ENCODE data around the gene DDR1. TPM values are rescaled to one million over a fixed set of nuclear protein-coding genes. Genes with fewer than 3 reads are reported as not detected.
A peak's percentile ranks its signal among the peaks of the same experiment; 100 is the strongest.

DDR1 gene
- total RNA-seq, 1 donor from 2014 or later = 154 TPM

- TF ChIP-seq CTCF (IDR thresholded peaks at IDR 0.05; ENCODE audit: unreplicated experiment) = peak; percentile 53
- DNase-seq (ENCODE audit: low spot score, unreplicated experiment) = peak; percentile 65
- peaks cover 9% of the 10 kb centered on the region for H3K4me1 Mint-ChIP-seq (ENCODE audit: low read depth)
- no peaks in the 10 kb centered on the region for H3K9me3 Mint-ChIP-seq (ENCODE audit: low read depth)
- peaks cover 16% of the 10 kb centered on the region for H3K27me3 Mint-ChIP-seq
- H3K4me3 Mint-ChIP-seq (ENCODE audit: low read depth) = no peak overlapping the region
- H3K27ac Mint-ChIP-seq = peak overlapping the region; percentile 84
- H3K36me3 Mint-ChIP-seq (ENCODE audit: insufficient read depth) = no peaks in the 10 kb centered on the region
Observed at GRCh38 chr6:30942338-30943060, 58.2 kb downstream of the DDR1 start.

GRCh38 chr6:30944051-30944450 is 59.7 kb downstream of the DDR1 start:
- peaks cover 17% of the 10 kb centered on the region for H3K27me3 Mint-ChIP-seq
- no peak overlapping the region for H3K4me3 Mint-ChIP-seq (ENCODE audit: low read depth)
- peaks cover 8% of the 10 kb centered on the region for H3K4me1 Mint-ChIP-seq (ENCODE audit: low read depth)
- no peak for TF ChIP-seq CTCF (IDR thresholded peaks at IDR 0.05; ENCODE audit: unreplicated experiment)
- DNase-seq (ENCODE audit: low spot score, unreplicated experiment) = no peak
- H3K9me3 Mint-ChIP-seq (ENCODE audit: low read depth) = no peaks in the 10 kb centered on the region
- H3K36me3 Mint-ChIP-seq (ENCODE audit: insufficient read depth) = no peaks in the 10 kb centered on the region
- no peak overlapping the region for H3K27ac Mint-ChIP-seq

GRCh38 chr6:30945281-30945680 is 61.0 kb downstream of the DDR1 start:
- no peak overlapping the region for H3K27ac Mint-ChIP-seq
- DNase-seq (ENCODE audit: low spot score, unreplicated experiment) = no peak
- H3K27me3 Mint-ChIP-seq = peaks cover 19% of the 10 kb centered on the region
- H3K36me3 Mint-ChIP-seq (ENCODE audit: insufficient read depth) = no peaks in the 10 kb centered on the region
- H3K9me3 Mint-ChIP-seq (ENCODE audit: low read depth) = no peaks in the 10 kb centered on the region
- H3K4me1 Mint-ChIP-seq (ENCODE audit: low read depth) = peaks cover 5% of the 10 kb centered on the region
- no peak overlapping the region for H3K4me3 Mint-ChIP-seq (ENCODE audit: low read depth)
- no peak for TF ChIP-seq CTCF (IDR thresholded peaks at IDR 0.05; ENCODE audit: unreplicated experiment)

GRCh38 chr6:30947231-30947630 is 62.9 kb downstream of the DDR1 start:
- TF ChIP-seq CTCF (IDR thresholded peaks at IDR 0.05; ENCODE audit: unreplicated experiment) = no peak
- peaks cover 3% of the 10 kb centered on the region for H3K9me3 Mint-ChIP-seq (ENCODE audit: low read depth)
- peaks cover 31% of the 10 kb centered on the region for H3K27me3 Mint-ChIP-seq
- peaks cover 3% of the 10 kb centered on the region for H3K4me1 Mint-ChIP-seq (ENCODE audit: low read depth)
- H3K27ac Mint-ChIP-seq = no peak overlapping the region
- no peak overlapping the region for H3K4me3 Mint-ChIP-seq (ENCODE audit: low read depth)
- no peak for DNase-seq (ENCODE audit: low spot score, unreplicated experiment)
- H3K36me3 Mint-ChIP-seq (ENCODE audit: insufficient read depth) = no peaks in the 10 kb centered on the region

GRCh38 chr6:30948811-30949210 is 64.5 kb downstream of the DDR1 start:
- no peak for DNase-seq (ENCODE audit: low spot score, unreplicated experiment)
- Mint-ChIP-seq H3K4me1 (ENCODE audit: low read depth) (no peaks in the 10 kb centered on the region), H3K36me3 (ENCODE audit: insufficient read depth) (no peaks in the 10 kb centered on the region), H3K27me3 (peaks cover 42% of the 10 kb centered on the region), H3K27ac (no peak overlapping the region), H3K4me3 (ENCODE audit: low read depth) (no peak overlapping the region), H3K9me3 (ENCODE audit: low read depth) (peaks cover 3% of the 10 kb centered on the region)
- TF ChIP-seq CTCF (IDR thresholded peaks at IDR 0.05; ENCODE audit: unreplicated experiment) = no peak

Small RNAs within 50 kb of the gene (microRNA-seq; reads per million reads assigned to microRNA genes)
- 1.8 reads per million for gene MIR4640 (ENCODE audit: borderline number of aligned reads, unreplicated experiment)

Other genes with a start within 250 kb of the DDR1 start
- gene C6orf136, start 237.4 kb upstream of the DDR1 start, total RNA-seq = 18.8 and 19.5 TPM in 2 replicates
- 30.0 and 31.0 TPM in 2 replicates for gene DHX16, start 211.5 kb upstream of the DDR1 start, total RNA-seq
- 22.5 and 25.4 TPM in 2 replicates for gene PPP1R18, start 197.9 kb upstream of the DDR1 start, total RNA-seq
- gene NRM, start 193.5 kb upstream of the DDR1 start, total RNA-seq = 35.5 and 37.9 TPM in 2 replicates
- gene MDC1, start 167.2 kb upstream of the DDR1 start, total RNA-seq = 58.5 and 67.6 TPM in 2 replicates
- gene TUBB, start 164.2 kb upstream of the DDR1 start, total RNA-seq = 1,227 and 1,272 TPM in 2 replicates
- gene FLOT1, start 141.8 kb upstream of the DDR1 start, total RNA-seq = 111 and 115 TPM in 2 replicates
- gene IER3, start 140.0 kb upstream of the DDR1 start, total RNA-seq = 22.1 and 23.2 TPM in 2 replicates
- gene GTF2H4, start 23.7 kb downstream of the DDR1 start, total RNA-seq = 73.0 and 74.7 TPM in 2 replicates
- gene VARS2, start 29.7 kb downstream of the DDR1 start, total RNA-seq = 56.3 and 58.0 TPM in 2 replicates
- 1.0 and 2.6 TPM in 2 replicates for gene SFTA2, start 47.7 kb downstream of the DDR1 start, total RNA-seq
- gene MUCL3, start 56.5 kb downstream of the DDR1 start, total RNA-seq = 0.05 TPM in 1 of 2 replicates, not detected in the other
- not detected in 2 replicates for gene MUC21, start 99.2 kb downstream of the DDR1 start, total RNA-seq
- gene MUC22, start 126.0 kb downstream of the DDR1 start, total RNA-seq = not detected in 2 replicates
- gene C6orf15, start 228.1 kb downstream of the DDR1 start, total RNA-seq = not detected in 2 replicates
- gene PSORS1C1, start 230.3 kb downstream of the DDR1 start, total RNA-seq = not detected in 2 replicates
- gene CDSN, start 235.9 kb downstream of the DDR1 start, total RNA-seq = not detected in 2 replicates